ENCODE measurements around the gene ACOXL.
"Not testable (repeated sequence)": the region's sequence is repeated elsewhere in the genome, so short reads cannot be mapped to it uniquely, and the experiment has no call there.

ACOXL gene

DNA sequence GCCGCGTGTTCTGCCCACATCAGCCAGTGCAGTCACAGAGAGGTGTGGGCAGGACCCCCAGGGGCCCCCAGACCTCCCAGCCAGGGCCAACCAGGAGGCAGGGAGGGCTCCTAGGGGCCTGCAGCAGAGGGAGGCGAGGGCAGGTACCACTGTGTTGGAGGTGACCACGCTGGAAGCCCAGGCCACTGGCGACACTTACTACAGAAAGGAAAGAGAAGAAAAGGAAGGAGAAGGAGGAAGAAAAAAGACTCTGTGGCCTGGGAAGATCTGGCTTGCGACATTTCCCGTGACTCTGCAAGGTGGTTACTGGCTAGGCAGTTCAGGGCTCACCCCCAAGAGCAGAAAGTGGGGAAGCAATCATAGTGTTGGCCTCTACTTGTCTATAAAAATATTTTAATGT lies 290.3 kb downstream of the ACOXL start:
- DNase-seq: no peak

DNA sequence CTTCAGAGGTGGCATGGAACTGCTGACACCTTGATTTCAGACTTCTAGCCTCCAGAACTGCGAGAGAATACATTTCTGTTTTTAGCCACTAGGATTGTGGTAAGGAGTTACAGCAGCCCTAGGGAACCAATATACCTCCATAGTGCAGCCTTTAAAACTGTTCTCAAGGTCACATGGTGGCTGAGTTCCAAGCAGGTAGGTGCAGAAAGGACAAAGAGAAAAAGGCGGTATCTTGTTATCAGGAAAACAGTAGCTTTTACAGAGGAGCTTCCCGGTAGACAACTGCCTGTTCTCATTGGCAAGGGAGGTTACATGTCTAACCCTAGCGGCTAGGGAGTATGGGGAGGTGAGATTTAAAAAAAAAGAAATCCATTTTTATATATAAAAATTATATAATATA lies 292.1 kb downstream of the ACOXL start:
- DNase-seq: no peak

DNA sequence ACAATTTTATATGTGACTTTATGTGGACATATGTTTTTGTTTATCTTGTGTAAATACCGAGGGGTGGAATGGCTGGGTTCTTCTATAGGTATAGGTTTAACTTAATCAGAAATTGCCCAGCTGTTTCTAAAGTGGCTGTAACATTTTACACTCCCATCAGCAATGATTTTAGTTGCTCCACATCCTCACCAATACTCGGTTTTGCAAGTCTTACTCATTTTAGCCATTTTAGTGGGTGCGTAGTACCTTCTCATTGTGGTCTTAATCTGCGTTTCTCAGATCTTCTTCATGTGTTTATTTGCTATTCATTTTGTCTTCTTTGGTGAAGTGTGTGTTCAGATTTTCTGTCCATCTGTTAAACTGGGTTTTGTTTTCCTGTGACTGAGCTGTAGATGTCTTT lies 292.9 kb downstream of the ACOXL start:
- no peak for DNase-seq

DNA sequence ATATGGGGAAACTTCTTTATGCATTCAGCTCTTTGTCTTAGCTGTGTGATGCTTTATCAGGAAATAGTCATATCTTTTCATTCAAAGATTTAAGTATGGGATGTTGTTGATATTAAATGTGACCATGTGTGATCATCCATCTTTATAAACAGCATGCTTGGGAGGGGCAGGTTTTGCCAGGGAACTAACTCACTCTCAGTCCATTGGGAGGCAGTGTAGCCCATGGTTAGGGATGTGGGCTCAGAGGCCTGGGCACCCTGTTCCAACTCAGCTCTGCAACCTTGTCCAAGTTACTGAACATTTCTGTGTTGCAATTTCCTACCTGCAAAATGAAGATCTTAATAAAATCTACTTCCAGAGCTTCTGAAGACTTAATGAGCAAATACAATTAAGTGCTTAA lies 296.3 kb downstream of the ACOXL start:
- DNase-seq: no peak

DNA sequence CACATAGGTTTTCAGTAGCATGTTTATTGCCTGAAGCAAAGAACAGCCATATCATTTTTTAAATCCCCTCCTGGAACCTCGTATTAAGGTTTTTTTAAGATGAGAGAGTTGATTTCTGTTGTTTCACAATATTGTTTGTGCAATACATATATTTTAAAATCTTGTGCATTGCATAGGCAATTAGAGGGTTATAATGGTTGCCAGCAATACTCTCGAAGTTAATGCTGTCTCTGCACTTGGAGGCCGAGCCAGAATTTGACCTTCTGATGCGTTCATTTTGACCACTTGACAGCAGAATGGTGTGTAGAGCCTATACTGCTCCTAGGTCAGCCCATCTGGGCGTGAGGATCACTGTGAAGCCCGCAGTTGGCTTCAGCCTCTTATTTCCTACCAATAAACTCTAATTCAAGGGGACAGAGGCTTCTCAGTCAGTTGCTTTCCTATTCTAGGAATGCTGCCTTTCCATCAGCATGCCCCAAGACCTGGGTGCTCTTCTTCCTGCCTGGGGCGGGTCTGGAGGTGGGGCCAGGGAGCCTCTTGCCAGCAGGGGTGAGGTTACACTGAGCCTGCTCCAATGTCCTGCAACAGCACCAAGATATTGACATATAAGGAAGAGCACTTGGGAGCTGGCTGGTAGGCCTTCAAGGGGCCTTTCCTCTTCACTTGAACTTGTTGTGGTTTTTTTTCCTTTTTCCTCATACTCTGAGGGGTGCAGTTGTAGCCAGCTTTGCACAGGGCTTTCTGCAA lies 297.0 kb downstream of the ACOXL start:
- no peak for DNase-seq

DNA sequence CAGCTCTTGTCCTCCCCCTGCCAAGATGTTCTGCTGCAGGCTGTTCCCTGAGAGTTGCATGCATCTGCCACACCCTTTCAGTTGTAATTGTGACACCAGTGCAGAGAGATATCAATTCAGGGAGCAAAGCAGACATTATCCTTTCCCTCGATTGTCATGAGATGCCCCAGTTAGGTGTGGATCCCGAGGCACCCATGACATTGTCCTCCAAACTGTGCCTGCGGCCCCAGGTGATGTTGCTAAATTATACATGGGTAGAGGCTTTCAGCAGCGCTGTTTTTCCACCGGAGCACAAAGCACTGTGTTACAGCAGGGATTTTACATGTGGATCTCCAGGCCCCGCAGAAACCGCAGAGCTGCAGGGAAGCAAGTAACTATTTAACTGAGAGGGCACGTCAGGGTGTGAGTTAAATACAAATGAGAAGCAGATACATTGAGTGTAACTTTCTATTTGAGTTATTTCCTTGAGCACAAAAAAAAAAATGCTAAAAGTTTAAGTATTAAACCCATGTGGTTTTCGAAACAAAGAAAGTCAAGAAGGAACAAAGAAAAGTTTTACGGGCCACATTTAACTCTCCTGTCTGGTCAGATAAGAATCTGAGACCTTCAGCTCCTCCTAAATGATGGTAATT lies 298.0 kb downstream of the ACOXL start:
- no peak for DNase-seq

DNA sequence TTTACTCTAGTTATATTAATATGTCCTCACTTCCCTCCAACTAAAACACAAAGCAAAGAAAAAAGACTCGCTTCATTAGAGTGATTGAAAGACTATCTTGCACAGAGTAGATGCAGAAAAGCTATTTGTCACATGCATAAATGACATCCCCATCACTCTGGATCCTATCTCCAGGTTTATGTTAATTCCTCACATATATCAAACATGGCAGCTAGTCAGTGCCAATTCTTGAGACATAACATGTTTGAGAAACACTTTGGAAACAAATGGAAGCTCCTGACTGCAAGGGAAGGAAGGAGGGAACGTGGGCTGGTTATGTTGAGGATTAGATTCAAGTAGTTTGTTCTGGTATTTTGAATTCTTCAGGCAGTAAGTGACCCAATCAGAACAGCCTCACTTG lies 298.6 kb downstream of the ACOXL start:
- DNase-seq: no peak

DNA sequence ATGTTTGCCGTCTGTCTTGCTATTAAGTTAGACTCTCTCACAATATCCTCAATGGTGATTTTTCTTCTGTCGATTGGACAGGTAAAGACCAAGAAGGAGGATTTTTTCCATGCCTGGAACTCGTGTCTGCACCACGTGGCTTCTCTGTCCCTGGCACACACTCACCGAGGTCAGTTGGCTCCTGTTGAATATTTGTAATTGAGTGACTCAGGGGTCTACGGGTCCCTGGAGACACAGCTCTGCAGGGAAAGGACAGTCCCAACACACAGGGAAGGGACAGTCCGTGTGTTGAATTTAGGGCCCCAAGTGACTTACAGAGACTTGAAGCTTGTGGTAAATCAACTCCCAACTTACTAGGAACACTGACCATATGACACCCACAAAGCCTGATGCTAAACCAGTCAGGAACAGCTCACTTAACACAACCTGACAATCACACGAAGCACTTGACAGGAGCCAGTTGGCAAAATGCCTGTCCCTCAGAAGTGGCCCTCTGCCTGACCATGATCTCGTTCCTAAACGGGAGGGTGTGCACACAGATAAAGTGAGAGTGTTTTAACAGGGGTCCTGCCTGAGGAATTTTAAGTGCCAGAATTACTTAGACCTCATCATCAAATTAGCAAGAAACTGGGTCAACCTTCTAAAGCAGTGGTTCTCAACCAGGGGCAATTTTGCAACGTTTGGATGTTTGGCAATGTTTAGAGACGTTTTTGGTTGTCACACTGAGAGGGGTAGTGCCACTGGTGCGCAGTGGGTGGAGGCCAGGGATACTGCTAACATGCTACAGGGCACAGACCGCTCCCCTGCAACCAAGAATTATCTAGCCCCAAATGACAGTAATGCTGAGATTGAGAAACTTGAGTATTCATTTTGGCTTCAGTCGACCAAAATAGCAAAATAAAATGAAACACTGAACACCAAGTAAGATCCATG lies 299.4 kb downstream of the ACOXL start:
- no peak for DNase-seq

DNA sequence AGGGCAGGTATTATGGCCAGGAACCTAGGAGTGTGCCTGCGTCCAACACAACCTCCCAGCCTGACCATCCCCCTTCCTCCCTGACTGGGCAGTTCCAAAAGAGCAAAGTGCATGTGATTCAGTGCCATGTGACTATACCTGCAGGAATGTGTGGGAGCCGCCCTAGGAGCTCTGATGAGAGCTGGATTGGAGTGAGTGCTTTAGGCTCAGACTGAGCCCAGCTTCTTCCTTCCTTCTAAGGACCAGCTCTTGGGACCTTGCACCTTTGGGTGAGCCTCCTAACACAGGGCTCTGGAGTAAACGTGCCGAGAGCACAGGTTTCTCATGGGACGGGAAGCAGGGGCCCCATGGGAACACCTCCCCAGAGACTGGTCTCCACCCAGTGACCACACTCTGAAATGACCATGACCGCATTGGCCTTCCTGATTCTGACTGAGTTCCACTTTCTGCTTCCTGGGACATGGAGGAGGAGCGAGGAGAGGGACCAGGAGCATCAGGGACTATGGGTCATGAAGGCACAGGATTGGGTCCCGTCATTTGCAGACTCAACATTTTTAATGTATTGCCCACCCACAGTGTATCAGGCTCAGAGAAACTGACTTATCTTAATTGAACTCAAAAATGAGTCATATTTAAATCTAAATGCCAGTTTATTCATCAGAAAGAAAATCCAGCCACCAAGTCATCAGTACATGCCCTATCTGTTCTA lies 300.5 kb downstream of the ACOXL start:
- DNase-seq: no peak

DNA sequence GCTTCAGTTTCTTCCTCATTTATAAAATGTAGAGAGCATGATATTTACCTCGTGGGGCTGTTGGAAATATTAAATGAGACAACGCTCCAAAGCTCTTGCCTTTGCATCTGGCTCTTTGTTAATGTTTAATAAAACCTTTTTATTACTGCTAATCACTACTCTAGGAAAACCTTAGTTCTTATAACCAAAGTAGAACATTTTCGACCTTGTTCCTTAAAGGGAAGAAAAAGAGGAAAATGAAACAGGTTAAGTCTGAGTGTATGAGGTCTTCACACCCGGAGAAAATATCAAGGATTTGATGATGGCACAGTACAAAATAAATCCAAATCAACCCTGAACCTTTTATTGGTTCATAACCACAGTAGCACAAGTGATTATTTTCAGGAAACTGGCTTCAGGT lies 301.8 kb downstream of the ACOXL start:
- DNase-seq: no peak

DNA sequence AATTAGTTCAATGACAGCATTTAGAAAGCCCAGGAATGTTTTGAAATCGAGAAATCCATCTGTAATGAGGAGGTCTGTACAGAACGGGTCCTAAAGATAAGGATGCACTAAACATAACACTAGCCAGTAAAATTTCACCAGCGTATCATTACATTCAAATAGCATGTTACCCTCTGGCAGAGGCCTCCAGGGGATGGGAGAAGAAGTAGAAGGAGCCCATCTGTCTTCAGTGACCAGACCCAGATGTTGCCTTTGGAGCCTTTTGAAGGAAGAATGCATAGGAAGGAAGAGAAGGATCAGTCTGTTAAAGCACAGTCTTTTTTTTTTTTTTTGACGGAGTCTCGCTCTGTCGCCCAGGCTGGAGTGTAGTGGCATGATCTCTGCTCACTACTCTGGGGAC lies 302.2 kb downstream of the ACOXL start:
- DNase-seq: no peak

DNA sequence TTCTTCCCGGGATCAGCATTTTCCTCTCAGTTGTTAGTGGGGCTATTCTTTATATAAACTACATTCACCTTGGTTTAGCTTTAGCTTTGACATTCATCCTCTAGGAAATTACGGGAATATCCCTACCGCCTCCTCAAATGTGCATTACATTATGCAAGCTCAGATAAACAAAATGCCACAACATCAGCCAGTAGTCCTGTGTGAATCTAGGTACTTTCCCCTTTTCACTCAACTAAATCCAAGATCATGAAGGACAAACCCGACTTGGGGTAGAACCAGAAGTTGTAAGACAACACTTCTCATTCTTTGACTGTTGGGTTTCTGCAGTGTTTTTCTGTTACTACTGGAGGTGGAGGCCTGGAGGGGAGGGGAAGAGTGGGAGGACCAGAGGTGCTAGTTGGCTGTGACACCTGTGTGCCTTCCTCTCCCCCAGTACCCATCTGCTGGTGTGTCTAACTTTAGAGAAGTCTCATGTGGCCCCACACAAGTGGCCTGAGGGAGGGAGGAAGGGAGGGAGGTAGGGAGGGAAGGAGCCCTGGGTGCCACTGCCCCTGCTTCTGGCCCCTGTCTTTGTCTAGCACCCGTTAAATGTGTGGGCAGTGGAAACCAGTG lies 303.6 kb downstream of the ACOXL start:
- no peak for DNase-seq

DNA sequence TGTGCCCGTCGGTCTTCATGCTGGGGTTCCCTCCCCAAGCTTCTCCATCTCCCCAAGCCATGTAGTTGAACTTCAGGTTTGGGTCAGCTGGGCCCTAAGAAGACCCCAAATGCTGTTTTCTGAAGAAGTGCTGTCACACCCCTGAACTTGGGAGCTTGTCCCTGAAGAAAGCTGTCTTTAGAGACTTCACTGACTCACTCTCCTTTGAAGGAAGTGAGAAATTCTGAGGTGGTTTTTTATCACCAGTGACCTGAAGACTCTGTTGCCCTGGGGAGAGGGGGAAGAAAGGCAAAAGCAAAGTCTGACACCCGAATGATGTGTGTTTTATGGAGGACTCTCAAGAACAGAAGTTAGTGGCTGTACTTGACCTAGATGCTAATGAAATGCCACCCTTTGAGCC lies 304.8 kb downstream of the ACOXL start:
- no peak for DNase-seq

DNA sequence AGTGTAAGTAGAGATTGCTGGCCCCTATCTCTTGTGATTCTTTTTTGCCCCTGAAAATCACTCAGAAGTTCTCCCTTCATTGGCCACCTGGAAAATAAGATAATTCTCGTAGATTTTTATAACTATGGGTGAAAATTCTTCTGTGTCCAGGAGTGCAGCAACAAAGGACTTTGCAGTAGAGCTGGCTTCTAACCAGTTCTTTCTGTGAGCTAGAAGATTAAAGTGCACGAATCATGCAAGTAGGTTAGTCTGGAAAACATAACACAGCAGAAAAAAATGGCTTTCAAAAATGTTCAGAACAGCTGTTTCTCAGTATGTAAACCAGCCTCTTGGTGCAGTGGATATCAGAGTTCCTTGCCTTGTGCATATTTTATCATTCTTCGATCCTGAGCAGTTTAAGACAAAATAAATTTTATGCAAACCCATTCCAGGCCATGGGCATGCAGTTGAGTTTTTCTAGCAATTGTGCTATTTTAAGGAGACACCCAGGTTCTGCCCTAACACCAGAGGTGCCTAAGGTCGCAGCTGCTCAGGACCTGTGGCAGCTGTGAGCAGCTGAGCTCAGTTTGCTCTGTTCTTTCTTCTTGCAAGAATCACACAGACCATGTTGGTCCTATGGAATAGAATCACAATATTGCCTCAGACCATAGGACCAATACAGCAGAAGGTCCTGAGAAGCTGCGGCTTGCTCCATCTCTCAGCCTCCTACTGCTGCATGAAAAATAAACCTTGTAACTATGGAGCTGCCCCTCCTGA lies 307.4 kb downstream of the ACOXL start:
- no peak for DNase-seq

DNA sequence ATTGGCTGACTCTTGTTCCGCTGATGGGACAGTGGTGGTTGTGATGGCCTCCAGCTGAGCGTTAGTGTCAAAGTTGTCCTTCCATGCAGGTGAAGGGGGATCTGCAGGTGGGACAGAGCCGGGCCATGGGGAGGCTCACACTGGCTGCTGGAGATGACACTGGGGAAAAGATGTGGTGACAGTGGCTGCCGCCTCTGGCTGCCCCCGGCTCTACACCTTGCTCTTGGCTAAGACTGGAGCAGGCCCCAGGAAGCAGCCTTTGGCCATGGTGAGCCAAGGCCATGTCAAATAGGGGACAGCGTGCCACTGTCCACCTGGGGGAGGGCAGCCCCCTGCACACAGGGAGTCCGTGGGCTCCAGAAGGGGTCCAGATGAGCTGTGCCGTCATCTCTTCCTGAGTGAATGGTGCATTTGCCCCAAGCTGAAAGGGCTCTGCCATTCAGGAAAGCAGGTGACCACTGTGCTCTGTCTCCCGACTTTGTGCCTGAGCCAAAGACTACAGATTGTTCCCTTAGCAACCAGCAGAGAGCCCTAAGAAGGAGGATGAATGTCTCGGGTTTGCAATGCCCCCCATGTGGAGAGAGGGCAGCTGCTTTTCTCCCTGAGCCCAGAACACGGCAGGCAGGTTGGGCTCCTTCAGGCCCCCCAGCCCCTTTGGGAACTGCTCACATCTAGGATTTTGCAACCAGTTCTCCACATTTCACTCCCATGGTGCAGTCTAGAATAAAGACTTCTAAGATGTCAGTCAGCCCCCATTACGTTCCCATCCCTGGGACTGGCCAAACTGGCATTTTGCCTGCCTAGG lies 309.2 kb downstream of the ACOXL start:
- DNase-seq: no peak

DNA sequence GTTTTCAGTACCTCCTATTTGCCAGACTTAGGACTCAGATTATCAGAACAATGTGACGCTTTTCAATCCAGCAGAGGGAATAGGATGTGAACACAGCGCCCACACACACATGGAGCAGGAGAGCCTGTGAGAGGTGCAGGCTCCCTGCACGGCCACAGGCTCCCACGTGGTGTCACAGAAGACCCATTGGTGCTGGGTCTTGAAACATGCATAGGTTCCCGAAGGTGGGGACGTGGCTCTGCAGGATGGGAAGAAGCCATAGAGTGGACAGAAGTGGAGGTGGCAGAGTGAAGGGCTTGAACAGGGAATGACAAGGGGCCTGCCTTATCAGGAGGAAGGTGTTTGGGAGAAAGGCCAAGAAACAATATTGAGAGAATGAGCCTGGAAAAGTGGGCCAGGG lies 309.9 kb downstream of the ACOXL start:
- DNase-seq: no peak

DNA sequence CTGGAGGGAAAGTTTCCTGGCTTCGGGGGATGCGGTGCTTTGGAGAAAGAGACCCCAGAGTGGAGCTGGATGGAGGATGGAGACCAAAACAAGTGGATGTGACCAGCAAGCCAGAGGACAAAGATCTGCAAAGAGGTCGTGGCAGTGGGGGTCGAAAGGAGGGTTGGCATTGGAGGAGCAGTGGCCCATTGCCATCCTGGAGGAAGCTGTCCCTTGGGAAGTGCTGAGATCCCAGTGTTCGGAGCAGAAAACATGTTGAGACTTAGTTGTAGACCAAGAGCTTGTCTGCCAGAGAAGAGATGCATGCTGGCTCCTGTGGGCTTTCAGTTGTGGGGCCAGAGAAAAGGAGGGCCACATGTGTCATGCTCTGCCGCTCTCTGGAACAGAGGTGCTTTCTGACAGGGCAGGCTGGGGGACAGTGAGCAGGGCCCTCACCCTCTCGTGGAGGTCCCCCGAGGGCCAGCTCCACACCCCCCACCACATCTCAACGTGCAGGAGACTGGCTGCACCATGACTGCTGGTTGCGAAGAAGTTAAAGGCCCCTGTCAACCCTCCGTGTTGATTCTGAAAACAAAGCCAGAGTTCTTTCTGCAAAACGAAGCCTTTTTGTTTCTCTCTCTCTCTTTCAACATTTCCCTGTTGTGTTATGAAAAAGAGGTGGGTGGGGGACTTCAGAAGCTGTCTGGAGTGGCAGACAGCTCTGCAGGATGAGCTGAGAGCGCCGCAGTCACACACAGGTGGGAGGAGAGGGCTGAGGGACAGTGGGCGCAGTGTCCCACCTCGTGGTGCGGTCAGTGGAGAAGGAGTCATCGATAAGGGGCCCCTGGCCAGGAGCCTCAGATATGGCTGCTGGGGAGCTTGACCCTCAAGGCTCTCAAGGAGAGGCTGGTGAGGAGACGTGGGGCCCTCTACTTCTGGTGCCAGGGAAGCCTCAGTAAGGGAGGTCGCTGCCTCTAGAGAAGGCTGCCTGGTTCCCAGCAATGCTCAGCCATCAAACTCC lies 310.7 kb downstream of the ACOXL start:
- DNase-seq: no peak

DNA sequence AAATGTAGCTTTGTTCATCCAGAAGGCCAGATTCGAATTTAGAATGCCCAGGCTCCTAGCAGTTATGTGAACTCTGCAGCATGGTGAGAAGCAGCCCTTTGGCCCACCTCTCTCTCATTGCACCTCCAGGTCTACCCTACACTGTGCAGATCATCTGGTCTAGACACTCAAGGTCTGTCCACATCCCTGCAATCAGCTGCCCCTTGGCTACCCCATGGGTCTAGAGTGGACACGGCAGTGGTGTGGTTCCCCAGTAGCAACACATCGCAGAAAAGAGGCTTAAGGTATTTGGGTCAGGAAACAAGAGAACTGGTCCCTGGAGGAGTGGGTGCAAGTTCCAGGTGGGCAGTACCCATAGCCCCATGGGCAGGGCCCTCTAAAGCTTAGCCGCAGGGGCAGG lies 311.7 kb downstream of the ACOXL start:
- no peak for DNase-seq

DNA sequence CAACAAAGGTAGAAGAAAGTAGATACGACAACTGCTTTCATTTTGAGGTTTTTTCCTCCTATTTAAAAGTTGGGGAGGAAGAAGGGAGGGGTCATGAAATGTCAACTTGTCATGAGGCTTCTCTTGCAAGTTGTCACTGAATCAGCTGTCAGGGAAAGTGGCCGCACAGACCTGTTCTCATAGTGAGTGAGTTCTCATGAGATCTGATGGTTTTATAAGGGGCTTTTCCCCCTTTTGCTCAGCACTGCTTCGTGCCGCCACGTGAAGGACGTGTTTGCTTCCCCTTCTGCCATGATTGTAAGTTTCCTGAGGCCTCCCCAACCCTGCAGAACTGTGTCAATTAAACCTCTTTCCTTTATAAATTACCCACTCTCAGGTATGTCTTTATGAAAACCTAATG lies 312.9 kb downstream of the ACOXL start:
- DNase-seq: not testable (repeated sequence)

Data from amniotic stem cell (primary cell).